Panc1 (cell line): ENCODE results near the gene GGTA1.

Experiments
- POLR2AphosphoS5 ChIP-seq: IDR thresholded peaks from 2 replicates; pipeline ENCODE4 v1.6.1; 2012; ENCODE audit warnings: mild to moderate bottlenecking, low read depth, low read length, moderate library complexity
- TF ChIP-seq, protein P1 (sequence below): fragments of 450-650 bp; IDR thresholded peaks from 2 replicates; pipeline ENCODE4 v1.5.1; 2017; ENCODE audit warnings: mild to moderate bottlenecking

DNA sequence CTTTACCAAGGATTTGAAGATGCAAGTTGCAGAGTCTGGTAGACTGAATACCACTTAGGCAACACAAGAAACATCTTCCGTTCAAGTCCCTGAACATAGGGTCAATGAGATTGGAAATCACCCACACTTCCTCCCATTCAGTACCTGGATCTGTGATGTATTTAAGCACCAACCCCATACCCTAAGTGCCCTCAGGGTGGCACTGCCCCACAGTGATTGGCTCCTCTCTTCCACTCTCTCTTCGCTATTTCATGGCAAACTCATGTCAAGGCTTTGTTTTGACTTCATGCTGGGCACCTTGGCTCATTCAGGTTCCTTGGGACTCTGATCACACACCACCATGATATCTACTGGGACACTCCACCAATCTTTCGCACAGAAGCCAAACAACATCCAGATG lies 53.7 kb downstream of the GGTA1 start:
- TF ChIP-seq, protein P1, sequence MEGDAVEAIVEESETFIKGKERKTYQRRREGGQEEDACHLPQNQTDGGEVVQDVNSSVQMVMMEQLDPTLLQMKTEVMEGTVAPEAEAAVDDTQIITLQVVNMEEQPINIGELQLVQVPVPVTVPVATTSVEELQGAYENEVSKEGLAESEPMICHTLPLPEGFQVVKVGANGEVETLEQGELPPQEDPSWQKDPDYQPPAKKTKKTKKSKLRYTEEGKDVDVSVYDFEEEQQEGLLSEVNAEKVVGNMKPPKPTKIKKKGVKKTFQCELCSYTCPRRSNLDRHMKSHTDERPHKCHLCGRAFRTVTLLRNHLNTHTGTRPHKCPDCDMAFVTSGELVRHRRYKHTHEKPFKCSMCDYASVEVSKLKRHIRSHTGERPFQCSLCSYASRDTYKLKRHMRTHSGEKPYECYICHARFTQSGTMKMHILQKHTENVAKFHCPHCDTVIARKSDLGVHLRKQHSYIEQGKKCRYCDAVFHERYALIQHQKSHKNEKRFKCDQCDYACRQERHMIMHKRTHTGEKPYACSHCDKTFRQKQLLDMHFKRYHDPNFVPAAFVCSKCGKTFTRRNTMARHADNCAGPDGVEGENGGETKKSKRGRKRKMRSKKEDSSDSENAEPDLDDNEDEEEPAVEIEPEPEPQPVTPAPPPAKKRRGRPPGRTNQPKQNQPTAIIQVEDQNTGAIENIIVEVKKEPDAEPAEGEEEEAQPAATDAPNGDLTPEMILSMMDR, result peak; percentile 17; the same call in 1 of the 2 replicates
- TF ChIP-seq POLR2AphosphoS5, result no peak
